ENCODE results near the gene SELENOO. TPM values are rescaled to one million over a fixed set of nuclear protein-coding genes. Genes with fewer than 3 reads are reported as not detected.

Gene SELENOO
- total RNA-seq, 1 donor from 2014 or later = 17.6 TPM

DNA sequence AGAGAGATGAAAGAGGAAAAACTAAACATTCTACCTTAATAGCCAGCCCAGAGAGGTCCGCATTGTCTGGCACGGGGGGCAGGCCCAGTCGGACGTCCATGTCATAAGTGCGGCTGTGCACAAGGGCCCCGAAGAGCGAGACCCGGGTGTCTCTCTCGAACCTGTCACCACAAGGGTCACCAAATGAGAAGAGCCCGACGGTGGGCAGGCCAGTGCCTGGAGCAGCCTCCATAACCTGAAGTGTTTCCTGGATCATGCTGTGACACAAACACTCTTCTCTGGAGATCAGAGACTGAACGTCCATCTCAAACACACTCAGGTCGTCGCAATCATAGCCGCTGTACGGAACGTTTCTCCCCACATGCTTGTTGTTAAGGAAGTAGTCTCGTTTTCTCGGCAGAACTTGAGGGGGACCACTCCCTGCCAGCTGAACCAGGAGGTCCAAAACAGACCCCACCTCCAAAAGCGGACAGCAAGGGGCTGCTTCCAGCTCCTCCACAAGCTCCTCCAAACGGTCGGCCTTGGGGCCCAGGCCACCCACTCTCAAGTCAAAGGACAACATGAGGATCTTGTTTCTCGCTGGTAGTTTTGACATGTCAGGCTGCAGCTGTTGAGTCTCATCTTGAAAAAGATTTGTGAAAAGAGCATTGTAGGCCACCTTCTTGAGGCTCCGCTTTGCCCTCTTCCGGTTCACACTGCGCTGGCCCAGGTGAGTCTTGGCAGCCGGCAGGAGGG, 43.0 kb downstream of the SELENOO start:
- no peak for DNase-seq
- Histone ChIP-seq H3K27me3 (no peaks in the 10 kb centered on the region), H3K27ac (peak overlapping the region; percentile 88), H3K9me3 (no peaks in the 10 kb centered on the region), H3K4me1 (peaks cover 43% of the 10 kb centered on the region), H3K36me3 (peaks cover 41% of the 10 kb centered on the region), H3K4me3 (peak overlapping the region; percentile 87)
- TF ChIP-seq, protein P1, sequence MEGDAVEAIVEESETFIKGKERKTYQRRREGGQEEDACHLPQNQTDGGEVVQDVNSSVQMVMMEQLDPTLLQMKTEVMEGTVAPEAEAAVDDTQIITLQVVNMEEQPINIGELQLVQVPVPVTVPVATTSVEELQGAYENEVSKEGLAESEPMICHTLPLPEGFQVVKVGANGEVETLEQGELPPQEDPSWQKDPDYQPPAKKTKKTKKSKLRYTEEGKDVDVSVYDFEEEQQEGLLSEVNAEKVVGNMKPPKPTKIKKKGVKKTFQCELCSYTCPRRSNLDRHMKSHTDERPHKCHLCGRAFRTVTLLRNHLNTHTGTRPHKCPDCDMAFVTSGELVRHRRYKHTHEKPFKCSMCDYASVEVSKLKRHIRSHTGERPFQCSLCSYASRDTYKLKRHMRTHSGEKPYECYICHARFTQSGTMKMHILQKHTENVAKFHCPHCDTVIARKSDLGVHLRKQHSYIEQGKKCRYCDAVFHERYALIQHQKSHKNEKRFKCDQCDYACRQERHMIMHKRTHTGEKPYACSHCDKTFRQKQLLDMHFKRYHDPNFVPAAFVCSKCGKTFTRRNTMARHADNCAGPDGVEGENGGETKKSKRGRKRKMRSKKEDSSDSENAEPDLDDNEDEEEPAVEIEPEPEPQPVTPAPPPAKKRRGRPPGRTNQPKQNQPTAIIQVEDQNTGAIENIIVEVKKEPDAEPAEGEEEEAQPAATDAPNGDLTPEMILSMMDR (IDR thresholded peaks at IDR 0.05) = no peak
- intact Hi-C loops (cut with DNase I) = no loop called here
- ATAC-seq = no peak

DNA sequence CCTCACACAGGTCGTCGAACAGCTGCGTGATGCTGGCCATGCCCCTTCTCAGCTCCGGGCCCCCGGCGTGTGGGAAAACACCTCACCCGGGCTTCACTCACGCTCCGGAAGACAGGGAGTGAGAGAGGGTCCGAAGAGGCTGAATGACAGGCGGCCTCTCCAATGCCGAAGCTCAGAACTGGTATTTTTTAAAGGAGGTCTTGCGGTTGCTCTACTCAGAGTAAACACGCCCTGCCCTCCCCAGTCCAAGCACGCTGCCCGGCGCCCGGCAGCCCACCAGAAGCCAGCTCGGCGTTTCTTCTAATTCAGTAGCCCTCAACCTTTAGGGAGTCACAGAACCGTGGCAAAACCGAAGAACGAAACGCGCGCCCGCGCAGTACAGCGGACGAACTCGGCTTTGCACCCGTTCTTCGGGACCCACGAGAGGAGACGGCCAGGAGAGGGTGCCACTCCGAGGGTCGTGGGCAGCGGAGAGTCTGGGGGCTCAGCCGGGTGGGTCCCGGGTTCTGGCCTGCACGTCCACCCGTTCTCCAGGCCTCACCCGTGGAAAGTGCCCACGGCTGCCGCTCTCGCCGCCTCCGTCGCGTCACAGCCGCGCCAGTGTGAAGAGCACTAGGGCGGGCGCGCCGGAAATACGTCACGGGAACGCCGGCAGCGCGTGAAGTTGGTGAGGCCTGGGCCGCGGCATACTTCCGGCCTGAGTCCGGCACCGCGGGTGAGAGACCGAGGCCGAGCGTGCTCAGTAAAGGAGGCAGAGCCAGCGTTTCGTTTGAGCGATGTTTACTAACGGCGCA, 43.8 kb downstream of the SELENOO start, which contains the start of gene TUBGCP6:
Gene TUBGCP6 (minus strand): TSS at position 604 of the 794 bp plus-strand sequence. CDS start 564 bp downstream, at position 40.
- TF ChIP-seq, protein P1 (IDR thresholded peaks at IDR 0.05) = peak; percentile 21
- H3K36me3 ChIP-seq = peaks cover 33% of the 10 kb centered on the region
- DNase-seq (peak; percentile 98), ATAC-seq (peak; percentile 92)
- H3K27ac ChIP-seq = peak within 1 kb of the TSS; percentile 88
- H3K9me3 ChIP-seq = no peaks in the 10 kb centered on the region
- peak within 1 kb of the TSS; percentile 87 for H3K4me3 ChIP-seq
- intact Hi-C loops (cut with DNase I) = no loop called here
- H3K4me1 ChIP-seq = peaks cover 45% of the 10 kb centered on the region
- H3K27me3 ChIP-seq = no peaks in the 10 kb centered on the region

DNA sequence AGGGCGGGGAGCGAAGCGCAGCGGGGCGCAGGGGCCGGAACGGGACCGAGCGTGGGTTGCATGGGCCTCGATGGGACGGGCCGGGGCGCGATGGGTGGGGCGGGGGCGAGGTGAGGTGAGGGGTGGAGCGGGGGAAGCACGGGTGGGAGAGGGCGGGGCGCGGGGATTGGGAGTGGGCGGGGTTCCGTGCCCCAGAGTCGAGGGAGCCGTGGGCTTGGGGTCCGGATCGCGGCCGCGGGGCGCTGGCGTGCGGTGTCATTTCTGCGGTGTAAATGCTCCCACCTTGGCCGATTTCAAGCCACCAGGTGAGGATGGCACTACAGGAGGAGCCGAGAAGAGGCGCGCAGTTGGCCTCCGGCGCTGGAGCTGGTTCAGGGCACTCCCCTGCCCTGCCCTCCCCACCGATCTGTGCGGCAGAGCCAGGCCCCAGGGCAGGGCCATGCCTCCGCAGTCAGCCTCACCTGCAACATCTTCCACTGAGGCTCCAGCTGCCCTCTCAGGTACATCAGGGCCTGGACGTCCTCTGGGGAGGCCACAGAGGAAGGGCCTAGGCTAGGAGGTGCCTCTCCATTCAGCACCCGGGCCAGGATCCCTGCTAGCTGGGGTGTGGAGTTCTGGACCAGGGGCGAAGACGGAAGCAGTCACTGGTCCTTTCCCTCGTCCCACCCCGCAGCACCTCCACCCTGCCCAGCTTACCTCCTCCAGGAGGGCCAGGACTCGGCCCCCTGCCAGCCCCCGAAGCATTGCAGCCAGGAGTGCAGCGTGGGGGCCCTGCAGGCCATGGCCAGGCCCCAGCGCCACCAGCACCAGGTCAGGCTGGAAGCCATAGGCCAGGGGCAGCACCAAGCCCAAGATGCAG, 44.6 kb downstream of the SELENOO start:
- DNase-seq (no peak), ATAC-seq (peak; percentile 52)
- H3K9me3 ChIP-seq = no peaks in the 10 kb centered on the region
- peaks cover 25% of the 10 kb centered on the region for H3K36me3 ChIP-seq
- no peaks in the 10 kb centered on the region for H3K27me3 ChIP-seq
- H3K27ac ChIP-seq = peak overlapping the region; percentile 88
- TF ChIP-seq, protein P1 (IDR thresholded peaks at IDR 0.05) = no peak
- intact Hi-C loops (cut with DNase I) = no loop called here
- peaks cover 53% of the 10 kb centered on the region for H3K4me1 ChIP-seq
- H3K4me3 ChIP-seq = peak overlapping the region; percentile 87

DNA sequence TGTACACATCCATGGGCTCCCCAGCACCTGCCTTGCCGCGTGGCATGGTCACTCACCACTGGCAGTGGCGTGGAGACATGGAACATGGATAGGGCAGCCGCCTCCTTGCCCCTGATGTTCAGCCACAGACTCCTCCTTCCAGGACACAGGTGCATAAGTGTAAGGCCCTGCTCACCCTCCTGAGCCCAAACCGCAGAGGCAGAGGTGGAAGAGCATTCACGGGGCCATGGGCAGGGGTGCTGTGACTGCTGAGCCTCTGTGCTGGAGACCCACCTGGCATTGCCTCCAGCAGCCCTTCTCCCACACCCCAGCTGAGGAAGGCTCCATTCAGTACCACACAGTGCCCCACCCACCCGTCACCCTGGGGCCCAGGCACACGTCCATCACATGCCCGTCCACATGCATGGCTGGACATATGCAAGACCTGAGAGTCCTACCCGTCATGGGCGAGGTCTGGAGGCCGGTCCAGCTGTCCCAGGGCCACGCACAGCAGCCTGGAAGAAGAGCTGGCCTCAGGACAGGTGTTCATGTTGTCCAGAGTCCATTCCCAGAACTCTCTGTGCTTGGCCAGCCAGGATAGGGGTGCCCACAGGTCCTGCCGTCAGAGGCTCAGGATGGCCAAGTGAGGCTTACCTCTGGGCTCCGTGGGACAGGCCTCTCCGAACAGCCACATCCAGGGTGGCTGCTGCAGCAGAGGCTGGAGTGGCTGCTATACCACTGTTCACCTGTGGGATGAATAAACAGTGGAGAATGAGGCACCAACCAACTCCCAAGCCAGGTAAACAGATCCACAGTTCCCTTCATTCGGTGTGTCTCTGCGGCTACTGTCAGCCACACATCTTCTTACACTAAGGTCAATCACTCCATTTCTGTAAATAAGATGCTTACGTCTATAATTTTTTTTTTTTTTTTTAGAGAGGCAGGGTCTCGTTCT, 45.7 kb downstream of the SELENOO start:
- ATAC-seq (no peak), DNase-seq (no peak)
- Histone ChIP-seq H3K36me3 (peaks cover 22% of the 10 kb centered on the region), H3K4me3 (no peak overlapping the region), H3K27ac (no peak overlapping the region), H3K4me1 (peaks cover 44% of the 10 kb centered on the region), H3K27me3 (no peaks in the 10 kb centered on the region), H3K9me3 (no peaks in the 10 kb centered on the region)
- TF ChIP-seq, protein P1 (IDR thresholded peaks at IDR 0.05) = no peak
- intact Hi-C loops (cut with DNase I) = no loop called here

Data from upper lobe of right lung (tissue), 1 donor.